ENCODE measurements around the gene NAALADL2.

Gene NAALADL2

DNA sequence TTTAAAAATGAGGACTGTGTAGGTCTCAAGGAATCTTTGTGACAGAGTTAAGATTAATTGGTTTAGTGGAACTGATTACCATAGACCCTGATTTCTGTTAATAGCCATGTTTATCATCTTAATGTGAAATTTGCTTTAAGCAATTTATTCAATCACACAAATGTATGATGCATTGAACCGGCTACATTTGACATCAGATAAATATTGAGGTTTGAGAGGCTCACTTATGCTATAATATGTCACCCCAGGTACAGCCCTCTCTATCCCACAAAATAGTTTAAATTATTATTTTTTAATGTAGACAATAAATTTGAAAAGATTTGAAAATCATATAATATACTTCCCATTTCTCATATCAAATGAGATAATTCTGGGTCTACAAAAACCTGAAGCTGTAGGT is 413.3 kb downstream of the NAALADL2 start:
- DNase-seq = no peak

DNA sequence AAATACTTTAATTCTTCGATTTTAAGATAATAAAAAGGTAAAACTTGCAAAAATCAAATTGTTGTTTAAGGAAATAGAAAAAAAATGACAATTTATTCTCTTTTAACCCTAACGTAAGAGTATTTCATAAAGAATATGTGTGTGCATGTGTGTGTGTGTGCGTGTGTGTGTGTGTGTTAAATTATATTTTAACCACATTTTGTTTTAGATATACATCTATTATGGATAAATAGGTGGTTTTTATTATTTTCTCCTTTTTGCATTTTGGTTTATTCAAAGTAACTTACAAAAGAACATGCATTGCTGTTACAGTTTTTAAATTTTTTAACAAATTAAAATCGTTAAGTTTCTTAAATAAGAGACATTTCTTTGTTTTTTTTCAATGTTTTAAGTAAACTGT is 414.4 kb downstream of the NAALADL2 start:
- DNase-seq = no peak

DNA sequence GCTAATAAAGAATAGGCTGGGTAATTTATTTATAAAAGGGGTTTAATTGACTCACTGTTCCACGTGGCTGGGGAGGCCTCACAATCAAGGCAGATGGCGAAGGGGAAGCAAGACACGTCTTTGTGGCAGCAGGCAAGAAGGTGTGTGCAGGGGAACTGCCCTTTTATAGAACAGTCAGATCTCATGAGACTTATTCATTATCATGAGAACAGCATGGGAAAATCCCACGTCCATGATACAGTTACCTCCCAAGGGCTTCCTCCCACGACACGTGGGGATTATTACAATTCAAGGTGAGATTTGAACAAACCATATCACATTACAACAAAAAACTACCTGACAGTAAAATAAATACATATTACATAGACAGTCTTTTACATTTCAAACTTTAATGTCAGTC is 414.9 kb downstream of the NAALADL2 start:
- no peak for DNase-seq

DNA sequence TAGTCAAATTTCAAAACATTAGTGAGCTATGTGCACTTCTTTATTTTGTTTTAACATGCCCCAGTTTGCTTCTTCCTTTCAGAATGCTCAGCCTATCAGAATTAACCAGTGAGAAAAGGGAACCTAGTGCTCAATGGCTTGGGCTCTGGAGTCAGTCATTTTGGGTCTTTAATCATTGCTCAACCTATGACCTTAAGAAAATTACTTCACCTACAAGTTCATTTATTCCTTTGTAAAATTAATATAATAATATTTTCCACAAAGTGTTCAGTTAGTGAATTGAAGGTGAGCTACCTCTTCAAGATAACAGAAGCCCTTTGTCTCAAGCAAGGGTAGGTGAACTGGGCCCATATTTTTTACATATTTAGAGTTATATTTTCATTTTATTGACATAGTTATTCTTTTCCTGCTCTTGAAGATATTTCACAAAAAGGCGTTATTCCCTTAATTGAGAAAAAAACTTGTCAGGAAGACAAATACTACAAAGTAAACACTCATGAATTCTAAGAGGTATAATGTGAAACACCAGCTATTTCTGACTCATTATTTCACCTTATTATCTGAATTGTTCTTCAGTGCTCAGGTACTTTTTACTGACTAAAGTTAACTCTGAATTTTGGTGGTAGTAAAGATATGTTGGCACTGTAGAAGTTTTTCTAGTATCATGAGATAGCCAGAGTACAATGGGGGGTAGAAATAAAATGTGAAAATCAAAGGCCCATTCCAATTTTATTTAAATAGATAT is 415.5 kb downstream of the NAALADL2 start:
- DNase-seq = no peak

DNA sequence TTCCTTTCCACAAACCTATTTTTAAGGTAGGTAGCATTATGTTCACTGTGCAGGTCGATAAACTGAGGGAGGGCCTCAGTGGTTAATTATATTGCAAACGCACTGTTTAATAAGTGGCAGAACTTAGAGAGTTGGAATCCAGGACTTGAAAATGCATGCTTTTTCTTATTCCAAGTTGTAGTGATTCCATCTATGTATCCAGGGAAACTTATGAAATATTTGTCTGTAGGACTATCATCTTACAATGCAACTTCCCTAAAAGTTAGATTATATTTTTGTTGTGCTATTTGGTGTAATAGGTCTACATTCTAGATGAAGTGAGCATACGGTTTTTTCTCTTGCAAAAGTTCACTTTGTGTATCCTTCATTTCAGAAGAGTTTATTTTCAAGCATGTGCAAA is 419.5 kb downstream of the NAALADL2 start:
- DNase-seq = no peak

DNA sequence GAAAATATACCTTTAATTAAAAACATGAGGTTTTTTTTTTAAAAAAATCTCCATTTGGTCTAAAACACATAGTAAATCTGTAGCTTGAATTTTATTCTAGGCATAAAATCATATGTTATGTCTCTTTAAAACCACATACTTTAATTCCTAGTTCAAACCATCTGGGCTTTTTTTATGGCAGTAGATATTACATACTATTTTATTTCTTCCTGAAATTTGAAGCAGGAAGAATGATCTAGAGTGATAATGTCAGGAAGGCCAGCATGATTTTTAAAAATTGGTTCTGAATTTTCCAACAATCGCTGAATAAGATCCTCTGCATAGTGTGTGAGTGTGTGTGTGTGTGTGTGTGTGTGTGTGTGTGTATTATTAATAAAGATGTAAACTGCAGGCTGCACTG is 420.3 kb downstream of the NAALADL2 start:
- no peak for DNase-seq

DNA sequence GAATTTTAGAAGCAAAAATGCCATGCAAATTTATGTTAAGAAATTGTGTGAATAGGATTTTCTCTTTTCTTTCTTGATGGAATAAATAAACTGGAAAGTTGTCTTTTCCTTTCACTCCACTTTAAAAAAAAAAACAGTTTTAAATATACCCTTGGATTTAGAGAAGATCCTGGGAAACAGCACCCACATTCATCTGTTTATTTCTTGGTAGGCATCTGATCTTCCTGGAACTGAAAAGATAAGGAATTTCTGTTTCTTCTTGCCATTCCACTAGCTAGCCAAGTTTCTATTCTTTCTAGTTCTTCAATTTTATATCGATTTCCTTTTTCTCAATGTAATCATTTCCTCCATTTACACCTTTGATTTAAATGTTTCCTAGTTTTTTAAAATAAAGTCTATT is 420.8 kb downstream of the NAALADL2 start:
- DNase-seq = no peak

DNA sequence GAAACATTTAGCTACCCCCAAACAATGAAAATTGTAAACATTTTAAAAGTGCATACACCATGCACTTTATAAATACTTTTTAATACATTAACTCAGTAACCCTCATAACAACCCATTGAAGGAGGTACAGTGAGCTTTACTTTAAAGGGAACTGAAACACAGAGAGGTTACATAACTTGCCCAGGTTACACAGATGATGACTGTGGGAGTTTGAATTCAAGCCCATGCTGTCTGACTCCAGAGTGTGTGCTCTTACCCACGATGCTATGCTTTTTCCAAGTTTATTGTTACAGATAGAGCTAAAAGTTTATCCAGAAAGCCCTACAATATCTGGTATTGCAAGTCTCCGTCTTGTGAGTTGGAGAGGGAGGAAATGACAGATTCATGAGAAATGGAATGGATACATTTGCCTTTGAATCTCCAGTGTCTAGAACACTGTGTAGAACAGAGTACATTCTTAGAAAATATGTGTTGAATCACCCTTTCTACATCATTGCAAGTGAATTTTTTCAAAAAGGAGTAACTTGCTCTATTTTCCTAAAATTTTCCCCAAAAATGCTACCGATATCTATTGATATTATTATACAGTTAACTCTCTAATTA is 428.3 kb downstream of the NAALADL2 start:
- DNase-seq = no peak

DNA sequence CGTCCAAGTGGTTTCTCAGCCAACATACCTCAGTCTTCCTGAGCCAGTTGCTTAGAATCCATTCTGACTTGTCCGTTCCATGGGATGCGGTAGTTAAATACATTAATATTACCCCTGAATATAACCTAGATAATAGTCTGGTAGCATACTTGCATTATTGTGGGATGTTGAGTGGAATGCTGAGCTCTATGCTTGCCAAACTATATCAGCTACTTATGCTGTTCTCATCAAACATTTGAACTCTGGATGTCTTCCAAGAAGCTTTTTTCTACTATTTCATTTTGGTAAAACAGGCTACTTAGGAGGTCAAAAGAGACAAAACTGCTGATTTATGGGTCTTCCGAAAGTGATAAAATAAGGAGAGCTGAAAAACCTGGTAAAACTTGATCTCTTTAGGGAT is 429.5 kb downstream of the NAALADL2 start:
- no peak for DNase-seq

DNA sequence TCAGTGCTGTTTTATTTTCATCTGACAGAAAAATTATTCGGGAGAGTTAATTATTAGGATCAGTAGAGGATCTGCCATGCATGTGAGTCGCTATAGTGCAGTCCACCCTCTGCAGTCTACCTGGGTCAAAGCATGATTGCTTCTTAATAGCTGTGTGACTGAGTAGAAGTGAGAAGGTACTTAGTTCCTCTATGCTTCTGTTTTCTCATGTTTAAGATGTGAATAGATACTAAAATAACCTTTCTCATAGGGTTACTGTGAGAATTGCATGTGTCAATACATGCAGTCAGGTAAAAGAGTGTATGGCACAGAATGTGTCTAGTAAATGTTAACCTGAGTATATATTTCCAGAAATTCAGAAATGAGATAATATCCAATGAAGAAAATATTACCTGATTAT is 435.7 kb downstream of the NAALADL2 start:
- DNase-seq = no peak

DNA sequence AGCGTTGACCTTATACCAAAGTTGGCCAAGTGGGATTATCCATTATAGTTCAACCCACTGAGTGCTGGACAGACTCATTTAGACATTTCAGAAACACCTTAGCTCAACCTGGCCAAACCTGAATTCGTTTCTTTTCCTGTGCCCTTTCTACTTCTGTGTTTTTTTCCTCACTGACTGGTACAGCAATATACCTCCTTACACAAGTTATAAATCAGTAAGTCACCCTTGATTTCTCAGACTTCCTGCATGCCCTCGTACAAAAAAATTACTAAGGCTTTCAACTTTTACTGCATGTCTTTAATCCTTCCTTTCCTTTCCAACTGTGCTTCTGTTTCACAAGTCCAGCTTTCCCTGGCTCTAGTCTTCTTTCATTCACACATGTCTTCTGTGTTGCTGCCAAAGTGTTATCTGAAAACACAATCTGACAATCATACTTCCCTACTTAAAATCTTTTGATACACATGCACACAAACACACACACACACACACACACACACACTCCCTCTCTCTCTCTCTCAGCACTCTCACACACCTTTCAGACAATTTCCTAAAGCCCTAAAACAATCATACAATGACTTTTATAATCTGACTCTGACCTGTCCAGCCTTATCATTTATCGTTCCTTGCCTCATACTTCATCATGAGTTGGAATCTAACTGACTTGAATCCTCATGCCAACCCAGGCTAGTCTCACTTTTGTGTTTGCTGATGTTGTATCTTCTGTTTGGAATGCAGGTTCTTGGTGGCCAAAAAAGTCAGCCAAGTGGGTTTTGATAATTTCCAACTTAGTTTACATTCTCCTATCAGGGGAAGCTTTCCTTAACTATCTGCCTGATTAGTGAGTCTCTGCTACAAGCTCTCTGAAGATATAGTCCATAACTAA is 436.4 kb downstream of the NAALADL2 start:
- DNase-seq = no peak

DNA sequence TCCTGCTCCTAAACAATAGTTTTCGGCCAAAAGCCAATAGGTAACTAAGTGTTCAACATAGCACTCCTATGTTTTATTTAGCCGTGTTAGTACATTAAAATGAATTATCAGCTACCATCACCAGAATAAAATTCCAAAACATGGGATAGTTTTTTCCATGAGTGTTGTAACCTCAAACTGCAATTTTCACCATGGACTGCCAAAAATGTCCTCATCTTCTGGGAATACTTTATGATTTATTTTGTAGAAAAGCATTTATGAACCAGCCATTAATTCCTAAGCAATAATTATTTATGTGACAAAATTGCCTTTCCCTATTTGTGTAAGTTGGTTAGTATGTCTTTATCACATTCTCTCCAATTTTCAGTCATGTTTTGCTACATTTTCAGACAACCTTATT is 438.1 kb downstream of the NAALADL2 start:
- DNase-seq = no peak

DNA sequence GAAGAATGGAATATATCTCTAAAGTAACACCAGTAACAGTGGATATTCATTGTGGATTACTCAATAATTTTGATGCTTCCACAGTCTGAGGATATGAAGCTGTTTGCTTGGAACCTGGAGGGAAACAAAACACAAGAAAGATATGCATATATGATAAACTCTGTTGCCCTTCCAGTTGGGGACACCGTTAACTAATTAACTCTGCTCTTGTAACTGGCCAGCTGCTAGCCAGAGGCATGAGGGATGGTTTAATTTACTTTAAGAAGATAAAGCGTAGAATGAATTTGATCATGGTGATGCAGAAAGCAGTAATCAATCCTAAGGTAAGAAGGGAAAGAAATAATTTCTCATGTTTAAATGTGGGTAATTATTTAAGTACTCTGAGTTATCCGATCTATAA is 442.6 kb downstream of the NAALADL2 start:
- DNase-seq = no peak

DNA sequence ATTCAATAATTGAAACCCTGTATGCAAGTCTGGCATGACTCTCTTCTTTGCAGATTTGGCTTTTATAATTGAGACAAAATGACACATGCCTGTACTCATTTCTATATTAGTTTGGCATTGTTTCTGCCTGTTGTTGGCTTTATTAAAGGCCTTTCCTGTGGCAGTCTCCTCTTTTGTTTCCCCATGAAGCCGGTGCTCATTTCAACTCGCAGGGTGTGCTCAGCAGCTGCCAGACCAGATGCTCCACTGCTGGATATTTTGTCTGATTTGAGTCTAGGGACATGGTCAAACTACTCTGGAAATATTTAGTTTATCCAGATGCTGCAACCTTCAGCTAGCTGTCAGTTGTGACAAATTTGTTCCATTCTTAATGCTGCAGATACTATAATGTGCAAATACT is 445.3 kb downstream of the NAALADL2 start:
- DNase-seq = no peak

DNA sequence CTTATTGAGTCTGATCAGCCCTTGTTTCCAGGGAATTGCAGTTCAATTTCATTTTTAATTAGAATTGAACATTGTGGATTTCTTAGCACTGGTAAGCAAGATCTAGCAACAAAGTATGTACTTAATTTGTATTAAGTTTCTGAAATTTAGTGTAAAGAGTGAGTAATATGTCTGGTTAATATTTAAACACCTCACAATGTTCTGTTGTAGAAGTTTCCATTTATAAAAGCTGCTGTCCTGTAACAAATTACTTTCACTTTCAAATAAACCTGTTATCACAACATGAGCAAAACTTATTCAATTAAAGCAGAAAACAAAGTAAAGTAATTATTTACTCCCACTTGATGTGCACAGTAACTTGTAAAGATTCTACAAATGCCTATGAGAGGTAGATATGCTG is 448.5 kb downstream of the NAALADL2 start:
- DNase-seq = no peak

DNA sequence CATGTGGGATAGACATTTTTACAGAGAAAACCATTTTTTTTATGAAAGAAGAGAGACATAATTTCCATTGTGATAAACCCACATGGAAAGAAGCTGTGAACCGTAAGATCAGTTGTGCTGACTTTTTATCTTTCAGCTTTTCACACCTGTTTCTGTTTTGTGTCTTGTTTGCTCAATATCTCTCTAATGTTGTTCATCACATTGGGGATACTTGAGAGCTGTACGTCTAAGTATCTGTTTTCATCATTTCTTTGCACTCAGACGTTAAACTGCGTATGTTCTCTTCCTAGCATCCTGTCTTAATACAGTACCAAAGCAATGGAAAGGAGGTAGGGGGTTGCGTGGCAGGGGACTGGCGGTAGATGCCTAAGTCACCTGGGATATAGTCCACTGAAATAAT is 449.0 kb downstream of the NAALADL2 start:
- no peak for DNase-seq

DNA sequence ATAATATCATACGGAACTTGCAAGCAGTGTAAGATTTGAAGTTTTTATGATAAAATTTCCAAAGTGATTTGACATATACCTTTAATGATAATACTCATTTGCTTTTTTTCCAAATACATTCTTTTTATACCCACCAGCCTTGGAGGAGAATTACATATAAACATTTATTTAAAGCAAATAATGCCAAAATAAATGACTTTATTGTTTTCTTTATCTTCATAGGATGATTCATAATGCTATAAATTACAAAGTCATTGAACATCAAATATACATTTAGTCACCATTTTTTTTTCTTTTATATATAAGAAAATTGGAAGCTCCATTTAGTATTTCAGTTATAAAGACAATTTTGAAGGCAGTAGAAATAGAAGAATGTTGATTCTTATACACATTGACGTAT is 450.9 kb downstream of the NAALADL2 start:
- DNase-seq = no peak

DNA sequence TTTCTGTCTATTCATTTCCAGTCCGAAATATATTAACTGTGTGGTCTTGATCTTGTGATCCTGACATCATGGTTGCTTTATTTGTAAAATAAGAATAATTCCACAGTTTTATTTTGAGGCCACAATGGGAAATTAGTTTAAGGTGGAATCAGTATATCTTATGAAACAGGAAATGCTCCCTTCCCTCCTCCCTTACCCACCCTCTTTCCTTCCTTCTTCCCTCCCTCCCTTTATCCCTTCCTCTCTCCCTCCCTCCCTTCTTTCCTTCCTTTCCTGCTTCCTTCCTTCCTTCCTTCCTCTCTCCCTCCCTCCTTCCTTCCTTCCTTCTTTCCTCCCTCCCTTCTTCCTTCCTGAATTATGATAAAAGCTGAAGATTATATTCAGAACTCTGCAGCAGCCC is 452.3 kb downstream of the NAALADL2 start:
- DNase-seq = no peak

DNA sequence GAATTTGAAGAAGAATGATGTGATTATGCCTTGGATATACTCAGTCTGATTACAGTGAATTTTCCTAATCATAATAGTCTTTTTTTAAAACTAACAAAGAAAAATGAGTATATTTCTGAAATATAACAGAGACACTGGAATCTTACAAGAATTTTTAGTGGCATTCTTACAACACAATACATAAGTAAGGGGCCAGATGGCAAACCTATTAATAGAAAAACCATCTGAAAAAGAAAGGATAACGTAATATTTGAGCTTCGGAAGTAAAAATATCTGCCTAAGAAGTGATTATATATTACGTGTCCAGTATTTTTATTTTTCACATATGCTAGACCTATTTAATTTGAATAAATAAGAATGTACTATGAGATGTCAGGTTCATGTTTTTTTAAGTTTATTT is 452.8 kb downstream of the NAALADL2 start:
- no peak for DNase-seq

DNA sequence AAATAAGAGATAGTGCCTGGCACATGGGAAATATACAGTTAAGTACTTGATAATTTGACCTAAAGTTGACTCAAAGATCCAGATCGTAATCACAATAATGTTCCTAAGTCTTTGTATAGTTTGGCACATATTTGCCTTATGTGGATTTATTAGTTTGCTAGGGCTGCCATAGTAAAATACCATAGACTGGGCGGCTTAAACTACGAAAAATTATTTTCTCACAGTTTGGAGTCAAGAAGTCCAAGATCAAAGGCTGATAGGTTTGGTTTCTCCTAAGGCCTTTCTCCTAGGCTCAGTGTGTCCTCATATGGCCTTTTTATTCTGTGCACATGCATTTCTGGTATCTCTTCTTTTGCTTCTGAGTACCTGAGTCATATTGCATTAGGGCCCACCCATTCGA is 453.7 kb downstream of the NAALADL2 start:
- no peak for DNase-seq

DNA sequence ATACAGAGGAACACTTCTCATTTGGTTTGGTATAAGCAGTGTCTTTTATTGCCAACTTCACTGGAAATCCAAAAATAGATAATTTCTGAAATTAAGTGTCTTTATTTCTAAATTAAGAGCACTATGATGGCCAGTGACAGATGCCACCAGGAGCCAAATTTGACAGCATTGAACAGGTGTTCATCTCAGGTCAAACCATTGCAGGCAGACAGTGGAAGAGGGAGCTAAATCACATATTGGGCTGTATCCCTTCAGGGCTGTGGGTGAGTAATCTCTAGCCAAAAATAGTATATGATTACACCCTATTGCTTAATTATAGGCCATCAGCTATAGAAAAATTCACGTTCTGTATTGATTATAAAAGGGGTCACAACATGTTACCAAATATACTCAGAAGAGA is 457.7 kb downstream of the NAALADL2 start:
- no peak for DNase-seq

DNA sequence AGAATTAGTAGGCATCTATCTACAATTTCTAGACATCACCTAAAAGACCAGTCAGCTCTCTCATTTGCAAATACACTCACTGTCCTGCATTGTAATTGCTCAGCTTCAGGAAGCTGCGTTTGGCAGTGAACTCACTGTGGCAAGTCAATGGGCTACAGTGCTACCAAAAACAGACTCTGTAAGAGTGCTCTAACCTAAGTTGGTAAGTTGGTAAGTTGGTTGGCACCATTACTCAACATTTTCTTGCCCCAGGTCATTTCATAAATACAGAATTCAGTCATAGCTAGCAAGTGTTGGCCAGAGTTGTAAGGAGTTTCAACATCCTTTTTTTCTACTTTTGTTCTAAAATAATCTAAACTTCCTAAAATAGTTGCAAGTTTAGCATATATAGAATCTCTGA is 466.3 kb downstream of the NAALADL2 start:
- no peak for DNase-seq

DNA sequence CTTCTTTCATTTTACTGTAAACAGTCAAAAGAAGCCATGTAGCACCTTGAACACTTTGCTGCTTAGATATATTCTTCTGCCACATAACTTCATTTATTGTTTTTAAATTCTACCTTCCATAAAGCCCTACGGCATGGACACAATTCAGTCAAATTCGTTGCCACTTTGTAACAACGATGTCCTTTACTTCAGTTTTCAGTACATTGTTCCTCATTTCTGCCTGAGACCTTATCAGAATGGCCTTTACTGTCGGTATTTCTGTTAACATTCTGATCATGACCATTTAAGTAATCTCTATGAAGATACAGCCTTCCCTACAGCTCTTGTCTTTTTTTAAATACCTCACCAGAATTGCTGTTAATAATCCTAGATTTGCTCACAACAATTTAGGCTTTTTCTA is 466.9 kb downstream of the NAALADL2 start:
- DNase-seq = no peak

DNA sequence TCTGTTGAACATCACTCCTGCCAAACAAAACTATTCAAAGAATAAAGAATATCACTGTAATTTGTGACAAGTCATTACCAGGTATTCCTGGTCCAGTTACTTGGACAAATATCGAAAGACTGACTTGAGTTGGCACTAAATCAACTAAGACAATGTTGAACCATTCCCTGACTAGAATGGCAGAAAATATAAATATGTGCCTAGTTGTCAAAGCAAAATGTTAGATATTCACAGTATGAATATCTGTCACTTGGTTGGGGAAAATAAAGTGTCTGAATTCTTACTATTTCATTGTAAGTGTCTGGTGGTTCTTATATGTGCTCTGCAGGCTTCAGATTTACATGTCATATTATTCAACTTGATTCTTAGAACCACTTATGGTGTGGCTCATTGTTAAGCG is 470.2 kb downstream of the NAALADL2 start:
- no peak for DNase-seq

Data from activated CD4-positive, alpha-beta T cell treated with anti-CD3 and anti-CD28 coated beads, Interleukin-2, amount 50 U/mL, for 16 hours (primary cell).